Heart right ventricle (tissue), 16 donors: ENCODE data around the gene GRB14. TPM values are rescaled to one million over a fixed set of nuclear protein-coding genes. Genes with fewer than 3 reads are reported as not detected.

Source experiments
- ATAC-seq, 8 donors: fragments of 200-7000 bp; cut with Tn5 transposase; one replicate each; pipeline ENCODE4 v1.9.1; 2020; ENCODE audit warnings: mild to moderate bottlenecking in 8 of 8, moderate library complexity in 8 of 8, moderate number of reproducible peaks in 1 of 8
- DNase-seq, 2 donors: peaks; one replicate each; pipeline ENCODE4 v3.0.0-alpha.2; 2020
- H3K27ac ChIP-seq, 10 donors: fragments of 200-600 bp; sonication (generic) in 2 of 10; one replicate each; pipeline versions ENCODE4 v1.5.0 to v1.8.0; 2020 to 2022; ENCODE audit warnings: mild to moderate bottlenecking in 3 of 10
- H3K27me3 ChIP-seq, 7 donors: fragments of 200-600 bp; one replicate each; pipeline ENCODE4 v1.8.0; 2021 to 2022; ENCODE audit warnings: mild to moderate bottlenecking in 2 of 7
- H3K36me3 ChIP-seq, 9 donors: fragments of 200-600 bp; sonication (generic) in 1 of 9; one replicate each; pipeline versions ENCODE4 v1.5.0 to v1.8.0; 2020 to 2022; ENCODE audit warnings: mild to moderate bottlenecking in 2 of 9
- H3K4me1 ChIP-seq, 9 donors: fragments of 200-600 bp; sonication (generic) in 1 of 9; one replicate each; pipeline versions ENCODE4 v1.5.0 to v1.8.0; 2020 to 2022; ENCODE audit warnings: mild to moderate bottlenecking in 4 of 9
- H3K4me3 ChIP-seq, 10 donors: fragments of 200-600 bp; sonication (generic) in 2 of 10; one replicate each; pipeline versions ENCODE4 v1.5.0 to v1.8.0; 2020 to 2022; ENCODE audit warnings: mild to moderate bottlenecking in 7 of 10, moderate library complexity in 2 of 10
- H3K9me3 ChIP-seq, 11 donors: fragments of 200-600 bp in 10 of 11; sonication (generic) in 2 of 11; one replicate each; pipeline versions ENCODE4 v1.5.0 to v1.8.0; 2013 to 2022; ENCODE audit warnings: mild to moderate bottlenecking in 2 of 11, control low read depth in 1 of 11, moderate library complexity in 1 of 11
- WGBS, 2 donors: extraction: QIAGEN DNeasy Blood & Tissue Kit; methylation state at CpG; one replicate each; pipeline ENCODE4 v1.1.7; 2013; ENCODE audit warnings: inconsistent platforms in 1 of 2; 5-methylcytosine and 5-hydroxymethylcytosine counted together
- intact Hi-C, 10 donors: fragments of 100-400 bp; cut with DNase I; formaldehyde crosslinking; loops; one replicate each; pipeline versions ENCODE4 v1.11.1 to v1.14.2; 2022
- polyA plus RNA-seq, 2 donors: library from polyadenylated mRNA; stranded (reverse); fragments of 200-250 nt; gene quantifications; one replicate each; pipeline ENCODE4 v1.2.3, GENCODE V29; 2013
- total RNA-seq, 10 donors: library from RNA; stranded (reverse); fragmentation: NEBNext Ultra II Directional in 3 of 10; extraction: Animal tissue kit (Norgen Biotek cat#: 25700) in 3 of 10; gene quantifications; one replicate each; pipeline versions ENCODE4 v1.2.1 to v1.2.4, GENCODE V29; 2021 to 2023
- TF ChIP-seq, protein P1 (sequence below), 9 donors: fragments of 200-600 bp; sonication (generic) in 2 of 9; IDR thresholded peaks; one replicate each; pipeline versions ENCODE4 v1.5.0 to v1.8.0; 2021 to 2022; ENCODE audit warnings: antibody characterized with exemption in 9 of 9, mild to moderate bottlenecking in 5 of 9, moderate library complexity in 1 of 9
- donor health status: Arrhythmogenic right ventricular cardiomyopathy.
- donor health status: ischemic (EF 13 %, LVEDD 7.1; RV severe dilation, severe dysfunction).
- donor health status: healthy with polysubstance abuse.
- donor health status: DM: no; HTN: yes; CAD: no.
- donor health status: DM: no; HTN: no; CAD: no.
- donor health status: ischemic (EF 25% LVEDD 6.9; RV normal size, moderate dysfunction).
- donor health status: ischemic (EF 25% LVEDD 5.7; RV mildly dilated, moderate dysfunction).
- donor health status: healthy.
- donor health status: DM: yes; HTN: yes; CAD: no.
- donor health status: Ischemic cardiomyopathy.
- donor health status: ischemic (EF 35%, LVEDD 5.7; RV mildly dilated, moderate dysfunction).
- donor health status: nonischemic (EF 11% LVEDD 7.7; RV severe dilation, severe dysfunction).
- donor health status: DM: yes; HTN: yes; CAD: no.
- donor health status: PGD.
- donor health status: ischemic (EF 29% LVEDD 5.4; RV normal size, mild dysfunction).
- donor health status: nonischemic (EF 23%, LVEDD 6.1; RV moderate dilation, normal function).

Gene GRB14
- total and polyA plus RNA-seq, 12 donors: 3.8 to 112 (median 9.2) TPM

DNA sequence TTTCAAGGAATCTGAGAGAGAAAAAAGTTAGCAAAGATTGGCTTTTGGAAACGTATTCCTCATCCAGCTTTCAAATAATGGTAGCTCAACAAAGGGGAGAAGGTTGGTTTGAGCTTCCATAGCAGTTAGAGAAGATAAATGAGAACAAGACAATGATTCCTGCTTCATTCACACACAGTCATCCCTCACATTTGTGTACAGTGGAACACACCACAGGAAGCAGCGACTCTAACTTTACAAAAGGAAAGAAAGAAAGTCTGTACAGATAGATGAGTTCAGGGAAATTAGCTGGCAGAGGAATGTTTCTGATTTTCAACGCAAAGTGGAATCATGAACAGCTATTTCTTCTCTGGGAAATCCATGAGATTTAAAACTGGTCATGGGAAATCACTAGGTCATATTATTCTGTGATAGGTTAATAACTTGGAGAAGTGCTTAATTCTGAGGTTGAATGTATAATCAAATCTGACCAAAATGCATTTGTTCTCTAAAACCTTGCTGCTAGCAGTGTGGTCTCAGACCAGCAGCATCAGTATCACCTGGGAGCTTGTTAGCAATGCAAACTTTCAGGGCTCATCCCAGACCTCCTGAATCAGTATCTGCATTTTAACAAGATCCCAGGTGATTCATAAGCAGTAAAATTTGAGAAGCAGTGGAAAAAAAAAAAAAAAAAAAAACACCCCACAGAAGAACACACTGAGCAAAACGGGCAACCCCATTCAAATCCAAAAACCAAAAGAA, 112.0 kb downstream of the GRB14 start:
- ATAC-seq (no peak), DNase-seq (no peak)
- TF ChIP-seq, protein P1, sequence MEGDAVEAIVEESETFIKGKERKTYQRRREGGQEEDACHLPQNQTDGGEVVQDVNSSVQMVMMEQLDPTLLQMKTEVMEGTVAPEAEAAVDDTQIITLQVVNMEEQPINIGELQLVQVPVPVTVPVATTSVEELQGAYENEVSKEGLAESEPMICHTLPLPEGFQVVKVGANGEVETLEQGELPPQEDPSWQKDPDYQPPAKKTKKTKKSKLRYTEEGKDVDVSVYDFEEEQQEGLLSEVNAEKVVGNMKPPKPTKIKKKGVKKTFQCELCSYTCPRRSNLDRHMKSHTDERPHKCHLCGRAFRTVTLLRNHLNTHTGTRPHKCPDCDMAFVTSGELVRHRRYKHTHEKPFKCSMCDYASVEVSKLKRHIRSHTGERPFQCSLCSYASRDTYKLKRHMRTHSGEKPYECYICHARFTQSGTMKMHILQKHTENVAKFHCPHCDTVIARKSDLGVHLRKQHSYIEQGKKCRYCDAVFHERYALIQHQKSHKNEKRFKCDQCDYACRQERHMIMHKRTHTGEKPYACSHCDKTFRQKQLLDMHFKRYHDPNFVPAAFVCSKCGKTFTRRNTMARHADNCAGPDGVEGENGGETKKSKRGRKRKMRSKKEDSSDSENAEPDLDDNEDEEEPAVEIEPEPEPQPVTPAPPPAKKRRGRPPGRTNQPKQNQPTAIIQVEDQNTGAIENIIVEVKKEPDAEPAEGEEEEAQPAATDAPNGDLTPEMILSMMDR (IDR thresholded peaks at IDR 0.05): no peak
- 71 to 77% methylated on average over 4 of the region's 4 CpGs for WGBS, 2 donors
- Histone ChIP-seq H3K9me3 (no peaks in the 10 kb centered on the region), H3K4me1 (peaks cover 0 to 4% (median 0%) of the 10 kb centered on the region in 9 donors), H3K27me3 (no peaks in the 10 kb centered on the region), H3K4me3 (no peak overlapping the region), H3K27ac (no peak overlapping the region), H3K36me3 (no peaks in the 10 kb centered on the region)
- intact Hi-C loops: no loop called here

DNA sequence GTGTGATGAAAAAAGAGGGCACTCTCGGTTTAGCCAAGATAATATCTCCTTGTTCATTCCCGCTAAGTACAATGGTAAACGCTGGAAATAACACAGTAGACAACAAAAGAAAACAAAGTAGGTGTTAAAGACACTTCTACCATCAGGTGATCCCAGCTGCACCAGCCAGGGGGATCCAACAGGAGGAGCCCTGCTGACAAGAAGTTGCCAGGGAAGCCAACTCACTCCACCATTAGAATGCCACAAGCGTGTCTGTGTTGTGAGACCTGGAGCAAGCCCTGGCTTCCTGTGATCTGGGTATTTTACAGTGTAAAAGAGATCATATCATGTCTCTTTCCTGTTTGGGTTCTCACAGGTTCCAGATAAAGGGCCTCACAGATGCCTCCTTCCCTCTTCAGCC, 117.0 kb downstream of the GRB14 start:
- Histone ChIP-seq H3K9me3 (no peaks in the 10 kb centered on the region), H3K27me3 (no peaks in the 10 kb centered on the region), H3K27ac (no peak overlapping the region), H3K36me3 (no peaks in the 10 kb centered on the region), H3K4me3 (no peak overlapping the region), H3K4me1 (no peaks in the 10 kb centered on the region)
- intact Hi-C loops: no loop called here
- ATAC-seq (no peak), DNase-seq (no peak)
- WGBS, 2 donors: 73 to 79% methylated on average over 4 of the region's 4 CpGs
- TF ChIP-seq, protein P1 (IDR thresholded peaks at IDR 0.05): peak in 1 of 9 donors; percentile 24

DNA sequence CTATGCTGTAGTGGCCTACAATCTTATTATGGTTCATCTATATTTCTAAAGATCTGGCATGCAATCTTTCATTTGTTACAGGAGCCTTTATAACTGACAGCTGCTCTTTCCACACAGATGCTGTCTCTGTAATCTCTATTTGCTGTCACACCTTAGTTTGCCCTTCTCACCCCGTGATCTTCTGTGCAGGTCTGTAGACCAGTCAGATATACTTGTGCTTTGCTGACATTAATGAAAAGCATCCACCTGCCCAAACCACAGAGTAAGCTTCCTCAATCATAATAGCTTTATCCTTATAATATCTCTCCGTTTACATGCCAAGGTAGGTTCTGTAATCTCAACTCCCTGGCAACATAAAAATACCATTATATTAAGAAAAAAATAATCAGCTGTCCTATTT, 122.4 kb downstream of the GRB14 start:
- Histone ChIP-seq H3K4me3 (no peak overlapping the region), H3K27ac (no peak overlapping the region), H3K9me3 (no peaks in the 10 kb centered on the region), H3K4me1 (no peaks in the 10 kb centered on the region), H3K27me3 (no peaks in the 10 kb centered on the region), H3K36me3 (no peaks in the 10 kb centered on the region)
- TF ChIP-seq, protein P1 (IDR thresholded peaks at IDR 0.05): no peak
- intact Hi-C loops: loop anchor here in 1 of 10 donors (10.0 kb wide), 1 partner anchor 1314 kb away; no protein-coding TSS in a partner anchor
- ATAC-seq (no peak), DNase-seq (no peak)
- WGBS, 2 donors: 76 to 81% methylated on average over 2 of the region's 2 CpGs

DNA sequence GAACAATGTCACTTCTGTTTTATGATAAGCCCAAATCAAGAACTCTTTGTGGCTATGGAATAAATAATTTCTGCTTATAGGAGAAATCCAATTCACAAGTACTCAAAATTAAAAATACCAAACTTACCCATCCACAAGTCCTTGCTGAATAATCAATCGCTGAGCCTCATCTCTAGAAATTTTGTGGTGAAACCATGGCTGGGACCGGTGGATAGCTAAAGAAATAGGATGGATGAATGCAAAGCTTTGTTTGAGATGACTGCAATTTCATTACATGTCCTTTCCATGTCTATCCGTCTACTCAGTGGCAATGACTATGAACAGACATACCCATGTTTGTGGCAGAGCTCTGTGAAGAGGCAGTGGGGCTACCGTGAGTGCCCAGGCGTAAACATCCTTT, 124.4 kb downstream of the GRB14 start:
- TF ChIP-seq, protein P1 (IDR thresholded peaks at IDR 0.05): no peak
- WGBS, 2 donors: 90 to 94% methylated on average over 5 of the region's 5 CpGs
- DNase-seq (no peak), ATAC-seq (no peak)
- no peak overlapping the region for H3K4me3 ChIP-seq
- H3K27ac ChIP-seq: no peak overlapping the region
- H3K9me3 ChIP-seq: no peaks in the 10 kb centered on the region
- no peaks in the 10 kb centered on the region for H3K27me3 ChIP-seq
- intact Hi-C loops: loop anchor here in 1 of 10 donors (10.0 kb wide), 1 partner anchor 1312 kb away; no protein-coding TSS in a partner anchor
- no peaks in the 10 kb centered on the region for H3K36me3 ChIP-seq
- no peaks in the 10 kb centered on the region for H3K4me1 ChIP-seq
